RWPE2 (cell line): Measurements from ENCODE around the gene VAMP7.

Experiments used
- ATAC-seq: fragments of 200-7000 bp; cut with Tn5 transposase; 3 replicates; pipeline ENCODE4 v1.9.1; 2021; ENCODE audit warnings: low read depth
- DNase-seq: peaks from one replicate; pipeline ENCODE4 v3.0.0-alpha.2; 2020; ENCODE audit warnings: low spot score
- H3K27ac ChIP-seq: fragments of 450-650 bp; 2 replicates; pipeline ENCODE4 v1.5.1; 2017; ENCODE audit warnings: mild to moderate bottlenecking; ENCODE audit not compliant: poor library complexity, severe bottlenecking
- H3K27me3 ChIP-seq: fragments of 250-450 bp; sonication (Bioruptor Pico); 2 replicates; pipeline ENCODE4 v1.5.1; 2021; ENCODE audit warnings: mild to moderate bottlenecking, moderate library complexity; ENCODE audit not compliant: insufficient read depth, poor library complexity, severe bottlenecking
- H3K36me3 ChIP-seq: fragments of 250-450 bp; sonication (Bioruptor Pico); 2 replicates; pipeline ENCODE4 v1.5.1; 2020; ENCODE audit warnings: low read depth, mild to moderate bottlenecking, moderate library complexity
- H3K4me1 ChIP-seq: fragments of 250-450 bp; sonication (Bioruptor Pico); 2 replicates; pipeline ENCODE4 v1.5.1; 2021; ENCODE audit warnings: mild to moderate bottlenecking, moderate library complexity; ENCODE audit not compliant: insufficient read depth, poor library complexity, severe bottlenecking
- H3K4me3 ChIP-seq: fragments of 250-450 bp; sonication (Bioruptor Pico); 2 replicates; pipeline ENCODE4 v1.5.1; 2021; ENCODE audit warnings: mild to moderate bottlenecking, moderate library complexity; ENCODE audit not compliant: severe bottlenecking
- H3K9me3 ChIP-seq: fragments of 250-450 bp; sonication (Bioruptor Pico); 2 replicates; pipeline ENCODE4 v1.5.1; 2021; ENCODE audit warnings: mild to moderate bottlenecking, moderate library complexity; ENCODE audit not compliant: severe bottlenecking
- CTCF ChIP-seq: fragments of 450-650 bp; IDR thresholded peaks from one replicate; pipeline ENCODE4 v1.5.1; 2017; ENCODE audit warnings: mild to moderate bottlenecking, moderate library complexity; ENCODE audit not compliant: poor library complexity, severe bottlenecking

The VAMP7 gene

GRCh38 chrX:155865193-155865592, 16.0 kb upstream of the VAMP7 start:
- TF ChIP-seq CTCF = no peak
- peaks cover 21% of the 10 kb centered on the region for H3K9me3 ChIP-seq

GRCh38 chrX:155867821-155868220, 13.3 kb upstream of the VAMP7 start:
- peaks cover 19% of the 10 kb centered on the region for H3K9me3 ChIP-seq
- ATAC-seq = no peak
- no peak overlapping the region for H3K4me3 ChIP-seq

More at GRCh38 chrX:155865193-155865592, 16.0 kb upstream of the VAMP7 start:
- DNase-seq (no peak), ATAC-seq (no peak)
- Histone ChIP-seq H3K36me3 (no peaks in the 10 kb centered on the region), H3K4me1 (no peaks in the 10 kb centered on the region), H3K27ac (no peak overlapping the region), H3K27me3 (no peaks in the 10 kb centered on the region), H3K4me3 (no peak overlapping the region)

GRCh38 chrX:155870958-155871357, 10.2 kb upstream of the VAMP7 start:
- no peak for TF ChIP-seq CTCF
- H3K4me1 ChIP-seq = no peaks in the 10 kb centered on the region
- no peak overlapping the region for H3K4me3 ChIP-seq
- no peaks in the 10 kb centered on the region for H3K27me3 ChIP-seq
- H3K36me3 ChIP-seq = no peaks in the 10 kb centered on the region
- H3K9me3 ChIP-seq = peaks cover 16% of the 10 kb centered on the region
- ATAC-seq (no peak), DNase-seq (no peak)
- H3K27ac ChIP-seq = no peak overlapping the region

More at GRCh38 chrX:155867821-155868220, 13.3 kb upstream of the VAMP7 start:
- no peak for TF ChIP-seq CTCF
- Histone ChIP-seq H3K27me3 (no peaks in the 10 kb centered on the region), H3K4me1 (no peaks in the 10 kb centered on the region), H3K27ac (no peak overlapping the region), H3K36me3 (no peaks in the 10 kb centered on the region)
- no peak for DNase-seq

GRCh38 chrX:155871934-155872333, 9.2 kb upstream of the VAMP7 start:
- DNase-seq (no peak), ATAC-seq (no peak)
- no peak for TF ChIP-seq CTCF
- no peaks in the 10 kb centered on the region for H3K36me3 ChIP-seq
- H3K27me3 ChIP-seq = no peaks in the 10 kb centered on the region
- H3K4me3 ChIP-seq = no peak overlapping the region
- H3K4me1 ChIP-seq = no peaks in the 10 kb centered on the region
- H3K9me3 ChIP-seq = peaks cover 12% of the 10 kb centered on the region
- H3K27ac ChIP-seq = no peak overlapping the region

- Histone ChIP-seq H3K36me3 (no peaks in the 10 kb centered on the region), H3K4me3 (no peak overlapping the region), H3K27ac (no peak overlapping the region), H3K9me3 (no peaks in the 10 kb centered on the region), H3K4me1 (no peaks in the 10 kb centered on the region), H3K27me3 (no peaks in the 10 kb centered on the region)
- DNase-seq (no peak), ATAC-seq (no peak)
- TF ChIP-seq CTCF = no peak
Measured at GRCh38 chrX:155873188-155873587, 8.0 kb upstream of the VAMP7 start.
